Measurements from ENCODE around the gene UMAD1.

The UMAD1 gene

DNA sequence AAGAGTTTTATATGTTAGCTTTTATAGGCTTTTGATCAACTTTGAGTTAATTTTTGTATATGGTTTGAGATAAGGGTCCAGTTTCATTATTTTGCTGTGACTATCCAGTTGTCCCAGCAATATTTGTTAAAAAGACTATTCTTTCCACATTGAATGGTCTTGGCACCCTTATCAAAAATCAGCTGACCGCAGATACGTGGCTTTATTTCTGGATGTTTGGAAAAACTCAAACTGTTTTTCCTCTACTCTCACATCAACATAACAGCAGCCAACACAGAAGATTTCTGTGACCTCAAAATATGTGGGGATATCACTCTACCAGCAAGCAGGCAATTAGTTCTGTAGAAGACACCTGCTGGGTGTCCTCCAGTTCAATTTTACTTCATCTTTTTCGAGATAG lies 211.4 kb downstream of the UMAD1 start:
- Mint-ChIP-seq H3K27ac (no peak overlapping the region), H3K36me3 (peaks cover 20% of the 10 kb centered on the region)

GRCh38 chr7:7857143-7857583 lies 216.6 kb downstream of the UMAD1 start:
- H3K4me3 Mint-ChIP-seq = peak overlapping the region; percentile 38
- H3K9me3 Mint-ChIP-seq = peaks cover 9% of the 10 kb centered on the region
- H3K27me3 Mint-ChIP-seq = no peaks in the 10 kb centered on the region
- peak overlapping the region; percentile 80 for H3K27ac Mint-ChIP-seq
- peaks cover 28% of the 10 kb centered on the region for H3K4me1 Mint-ChIP-seq
- peak; percentile 58 for ATAC-seq
- peaks cover 20% of the 10 kb centered on the region for H3K36me3 Mint-ChIP-seq

More for the DNA sequence above, 211.4 kb downstream of the UMAD1 start:
- Mint-ChIP-seq H3K27me3 (no peaks in the 10 kb centered on the region), H3K4me1 (peaks cover 23% of the 10 kb centered on the region), H3K9me3 (peaks cover 9% of the 10 kb centered on the region), H3K4me3 (no peak overlapping the region)
- ATAC-seq = no peak

DNA sequence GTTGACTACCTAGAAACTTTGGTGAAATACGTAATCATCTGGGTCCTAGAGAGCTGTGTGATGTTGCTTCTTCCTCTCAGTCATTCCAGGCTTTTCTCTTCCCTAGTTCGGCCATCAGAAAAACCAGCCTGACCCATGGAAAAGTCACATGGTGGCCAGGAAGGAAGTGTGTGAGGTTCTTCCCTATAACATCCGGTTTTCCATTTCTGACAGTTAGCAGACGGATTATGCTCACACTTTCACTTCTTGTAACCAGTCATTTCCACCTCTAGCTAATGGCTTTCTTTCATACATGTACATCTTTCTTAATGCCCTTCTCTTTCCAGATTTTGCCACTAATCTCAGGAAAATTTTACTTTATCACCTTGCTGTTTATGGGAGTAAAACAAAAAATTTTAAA lies 218.0 kb downstream of the UMAD1 start:
- Mint-ChIP-seq H3K4me1 (peaks cover 28% of the 10 kb centered on the region), H3K9me3 (peaks cover 9% of the 10 kb centered on the region), H3K27me3 (no peaks in the 10 kb centered on the region), H3K36me3 (peaks cover 20% of the 10 kb centered on the region), H3K27ac (peak overlapping the region; percentile 80), H3K4me3 (peak overlapping the region; percentile 71)
- ATAC-seq = no peak

GRCh38 chr7:7859411-7859810 lies 218.9 kb downstream of the UMAD1 start:
- Mint-ChIP-seq H3K36me3 (peaks cover 18% of the 10 kb centered on the region), H3K4me3 (no peak overlapping the region), H3K9me3 (peaks cover 8% of the 10 kb centered on the region), H3K27me3 (no peaks in the 10 kb centered on the region), H3K27ac (no peak overlapping the region), H3K4me1 (peaks cover 28% of the 10 kb centered on the region)
- ATAC-seq = no peak

DNA sequence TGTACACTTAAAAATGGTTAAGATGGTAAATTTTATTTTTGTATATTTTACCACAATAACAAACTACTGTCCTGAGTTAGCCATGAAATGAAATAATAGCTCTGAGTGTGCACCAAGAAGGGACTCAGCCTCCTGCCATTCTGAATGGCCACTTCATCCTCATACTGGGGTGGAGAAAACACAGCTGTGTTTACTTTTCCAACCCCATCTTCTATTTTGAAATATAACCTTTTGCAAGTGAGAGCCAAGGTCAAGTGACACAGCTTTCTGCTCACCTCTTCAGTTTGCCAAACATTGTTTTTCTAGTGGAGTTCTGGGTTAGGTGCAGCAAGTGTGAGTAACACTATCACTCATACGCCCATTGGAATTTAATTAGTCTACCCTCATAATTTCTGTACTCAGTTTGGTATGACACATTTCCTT lies 220.7 kb downstream of the UMAD1 start:
- no peaks in the 10 kb centered on the region for H3K9me3 Mint-ChIP-seq
- H3K4me3 Mint-ChIP-seq = no peak overlapping the region
- peaks cover 1% of the 10 kb centered on the region for H3K36me3 Mint-ChIP-seq
- H3K4me1 Mint-ChIP-seq = peaks cover 24% of the 10 kb centered on the region
- ATAC-seq = no peak
- no peak overlapping the region for H3K27ac Mint-ChIP-seq
- no peaks in the 10 kb centered on the region for H3K27me3 Mint-ChIP-seq

DNA sequence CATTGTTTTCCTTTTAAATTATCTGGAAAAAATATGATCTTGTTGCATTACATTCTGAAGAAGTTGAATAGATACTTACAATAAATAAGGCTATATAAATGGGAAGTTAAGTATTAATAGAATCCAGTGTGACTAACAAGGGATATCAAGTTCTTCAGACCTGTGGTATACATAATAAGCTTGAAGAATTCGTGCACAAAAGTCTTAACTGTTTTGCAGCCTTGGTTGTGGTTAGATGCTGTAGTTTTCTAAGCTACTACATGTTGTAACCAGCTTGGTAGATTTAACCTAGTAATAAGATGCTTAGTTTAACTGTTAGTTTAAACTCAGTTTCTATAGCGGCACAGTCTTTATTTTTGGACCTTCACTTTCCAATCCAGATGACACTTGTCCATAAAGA lies 221.8 kb downstream of the UMAD1 start:
- Mint-ChIP-seq H3K27me3 (no peaks in the 10 kb centered on the region), H3K27ac (no peak overlapping the region), H3K4me1 (peaks cover 14% of the 10 kb centered on the region), H3K36me3 (no peaks in the 10 kb centered on the region), H3K9me3 (no peaks in the 10 kb centered on the region), H3K4me3 (no peak overlapping the region)
- ATAC-seq = no peak

DNA sequence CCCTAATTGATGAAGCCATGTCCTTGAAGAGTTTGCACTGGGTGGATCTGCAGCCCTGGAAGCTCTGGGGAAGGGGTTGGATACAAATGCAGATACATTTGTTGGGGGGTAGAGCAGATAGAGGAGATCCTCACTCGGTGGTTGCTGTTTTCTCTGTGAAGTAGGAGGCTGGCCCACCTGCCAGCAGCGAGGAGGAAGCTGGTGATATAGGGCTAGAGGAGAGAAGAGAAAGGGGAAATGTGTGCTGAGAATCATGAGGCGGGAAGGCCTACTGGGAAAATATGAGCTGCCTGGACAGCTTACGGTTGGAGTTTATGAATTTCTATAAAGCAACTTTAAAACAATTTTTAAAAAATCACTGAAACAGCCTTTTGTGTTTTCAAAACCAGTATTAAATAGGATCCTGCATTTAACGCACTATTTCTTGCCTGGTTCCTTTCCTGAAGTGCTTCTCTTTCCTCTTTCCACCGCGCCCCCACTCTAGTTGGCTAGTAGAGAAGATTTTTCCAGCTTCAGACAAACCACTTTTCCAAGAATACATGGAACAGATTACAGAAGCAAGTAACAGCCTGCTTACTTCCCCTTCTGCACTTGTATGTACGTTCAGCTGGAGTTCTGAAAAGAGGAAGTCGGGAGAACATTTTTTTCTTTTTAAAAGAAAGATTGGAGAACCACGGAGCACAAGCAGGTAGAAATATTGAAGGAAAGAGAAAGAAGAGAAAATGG lies 227.5 kb downstream of the UMAD1 start:
- no peaks in the 10 kb centered on the region for H3K4me1 Mint-ChIP-seq
- no peaks in the 10 kb centered on the region for H3K9me3 Mint-ChIP-seq
- ATAC-seq = peak; percentile 65
- no peaks in the 10 kb centered on the region for H3K27me3 Mint-ChIP-seq
- H3K36me3 Mint-ChIP-seq = no peaks in the 10 kb centered on the region
- no peak overlapping the region for H3K4me3 Mint-ChIP-seq
- H3K27ac Mint-ChIP-seq = no peak overlapping the region

DNA sequence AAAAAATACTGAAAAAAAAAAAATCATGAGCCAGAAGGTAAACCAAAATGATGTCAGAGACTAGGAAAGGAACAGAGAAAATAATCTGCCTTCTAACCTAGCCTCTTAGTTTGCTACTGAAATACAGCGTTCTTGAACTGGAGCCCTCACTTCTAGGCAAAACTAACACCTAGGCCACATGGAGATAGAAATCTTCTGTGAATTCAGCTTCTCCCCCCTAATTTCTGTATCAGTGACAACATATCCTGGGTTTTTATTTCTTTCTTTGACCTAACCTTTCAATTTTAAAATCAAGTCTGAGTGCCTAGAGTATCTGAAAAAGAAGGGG lies 228.0 kb downstream of the UMAD1 start:
- H3K27me3 Mint-ChIP-seq = no peaks in the 10 kb centered on the region
- ATAC-seq = no peak
- no peak overlapping the region for H3K4me3 Mint-ChIP-seq
- H3K4me1 Mint-ChIP-seq = no peaks in the 10 kb centered on the region
- H3K9me3 Mint-ChIP-seq = no peaks in the 10 kb centered on the region
- no peak overlapping the region for H3K27ac Mint-ChIP-seq
- H3K36me3 Mint-ChIP-seq = peaks cover 1% of the 10 kb centered on the region

DNA sequence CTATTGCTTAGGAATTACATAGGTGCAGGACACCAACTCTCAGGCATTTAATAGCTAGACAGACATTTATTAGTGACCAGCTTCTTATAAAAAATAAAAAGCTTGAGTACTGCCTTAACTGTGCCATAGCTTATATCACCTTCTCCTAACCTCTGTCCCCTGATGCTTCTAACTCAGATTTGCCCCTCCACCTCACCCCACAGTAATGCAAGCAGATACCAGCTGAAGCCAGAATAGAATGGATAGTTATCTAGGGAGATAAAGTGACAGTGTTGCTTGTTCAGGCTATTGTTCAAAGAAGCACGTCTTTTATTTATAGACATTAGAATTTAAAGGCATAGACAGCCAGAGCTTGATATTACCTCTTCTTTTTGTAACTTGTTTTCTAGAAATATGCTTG lies 228.5 kb downstream of the UMAD1 start:
- no peak overlapping the region for H3K4me3 Mint-ChIP-seq
- peaks cover 6% of the 10 kb centered on the region for H3K36me3 Mint-ChIP-seq
- no peaks in the 10 kb centered on the region for H3K4me1 Mint-ChIP-seq
- H3K9me3 Mint-ChIP-seq = no peaks in the 10 kb centered on the region
- no peaks in the 10 kb centered on the region for H3K27me3 Mint-ChIP-seq
- ATAC-seq = no peak
- H3K27ac Mint-ChIP-seq = no peak overlapping the region

DNA sequence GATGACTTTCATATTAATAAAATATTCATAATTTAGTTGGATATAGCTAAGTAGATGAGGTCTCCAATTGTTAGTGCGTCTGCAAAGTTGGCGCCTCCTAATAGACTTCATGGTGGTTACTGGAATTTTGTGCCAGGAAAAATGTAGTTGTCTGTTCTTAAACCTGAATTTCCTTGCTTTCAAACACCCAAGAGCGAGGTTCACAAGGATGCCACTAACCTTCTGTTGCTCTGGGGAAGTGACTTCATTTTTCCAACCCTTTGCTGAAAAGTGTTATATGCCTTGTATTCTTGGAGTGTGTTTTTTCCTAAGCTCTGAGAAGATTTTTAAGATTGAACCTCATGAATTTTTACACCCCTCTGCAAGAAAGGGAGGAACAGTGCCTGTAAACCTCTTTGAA lies 229.1 kb downstream of the UMAD1 start:
- H3K27me3 Mint-ChIP-seq = no peaks in the 10 kb centered on the region
- no peaks in the 10 kb centered on the region for H3K9me3 Mint-ChIP-seq
- no peak overlapping the region for H3K27ac Mint-ChIP-seq
- H3K4me1 Mint-ChIP-seq = no peaks in the 10 kb centered on the region
- peaks cover 10% of the 10 kb centered on the region for H3K36me3 Mint-ChIP-seq
- no peak overlapping the region for H3K4me3 Mint-ChIP-seq
- ATAC-seq = no peak

GRCh38 chr7:7870555-7870954 lies 230.0 kb downstream of the UMAD1 start:
- H3K27me3 Mint-ChIP-seq = no peaks in the 10 kb centered on the region
- H3K9me3 Mint-ChIP-seq = peaks cover 4% of the 10 kb centered on the region
- peaks cover 18% of the 10 kb centered on the region for H3K36me3 Mint-ChIP-seq
- no peak overlapping the region for H3K27ac Mint-ChIP-seq
- no peaks in the 10 kb centered on the region for H3K4me1 Mint-ChIP-seq
- H3K4me3 Mint-ChIP-seq = no peak overlapping the region
- no peak for ATAC-seq

GRCh38 chr7:7876419-7876818 lies 235.9 kb downstream of the UMAD1 start:
- no peak overlapping the region for H3K4me3 Mint-ChIP-seq
- no peak for ATAC-seq
- peaks cover 24% of the 10 kb centered on the region for H3K36me3 Mint-ChIP-seq
- H3K27ac Mint-ChIP-seq = no peak overlapping the region
- peaks cover 4% of the 10 kb centered on the region for H3K9me3 Mint-ChIP-seq
- H3K27me3 Mint-ChIP-seq = no peaks in the 10 kb centered on the region
- H3K4me1 Mint-ChIP-seq = no peaks in the 10 kb centered on the region

GRCh38 chr7:7881581-7881980 lies 241.0 kb downstream of the UMAD1 start:
- no peak for ATAC-seq
- Mint-ChIP-seq H3K36me3 (peaks cover 13% of the 10 kb centered on the region), H3K4me3 (no peak overlapping the region), H3K4me1 (peaks cover 14% of the 10 kb centered on the region), H3K27ac (no peak overlapping the region), H3K9me3 (peaks cover 4% of the 10 kb centered on the region), H3K27me3 (no peaks in the 10 kb centered on the region)

DNA sequence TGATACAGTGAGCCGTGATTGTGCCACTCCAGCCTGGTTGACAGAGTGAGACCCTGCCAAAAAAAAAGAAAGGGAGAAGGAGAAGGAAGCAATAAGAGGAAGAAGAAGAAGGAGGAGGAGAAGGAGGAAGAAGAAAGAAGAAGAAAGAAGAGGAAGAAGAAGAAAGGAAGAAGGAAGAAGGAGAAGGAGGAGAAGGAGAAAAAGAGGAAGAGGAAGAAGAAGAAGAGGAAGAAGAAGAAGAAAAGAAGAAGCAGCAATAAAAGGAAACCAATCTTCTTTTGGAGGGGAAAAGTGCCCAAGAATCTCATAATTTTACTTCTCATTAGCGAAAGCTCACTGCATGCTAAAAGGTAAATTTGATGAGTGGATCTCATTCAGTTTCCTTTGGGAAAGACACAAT lies 242.3 kb downstream of the UMAD1 start:
- H3K4me3 Mint-ChIP-seq = peak overlapping the region; percentile 1
- H3K36me3 Mint-ChIP-seq = peaks cover 12% of the 10 kb centered on the region
- no peak for ATAC-seq
- peaks cover 4% of the 10 kb centered on the region for H3K9me3 Mint-ChIP-seq
- H3K4me1 Mint-ChIP-seq = peaks cover 14% of the 10 kb centered on the region
- no peaks in the 10 kb centered on the region for H3K27me3 Mint-ChIP-seq
- H3K27ac Mint-ChIP-seq = peak overlapping the region; percentile 80

- Mint-ChIP-seq H3K9me3 (peaks cover 4% of the 10 kb centered on the region), H3K27me3 (no peaks in the 10 kb centered on the region), H3K4me3 (no peak overlapping the region), H3K36me3 (peaks cover 7% of the 10 kb centered on the region), H3K4me1 (peaks cover 14% of the 10 kb centered on the region), H3K27ac (peak overlapping the region; percentile 80)
- ATAC-seq = no peak
Observed at GRCh38 chr7:7883394-7883793, 242.8 kb downstream of the UMAD1 start.

GRCh38 chr7:7884855-7885254 lies 244.3 kb downstream of the UMAD1 start:
- no peak overlapping the region for H3K4me3 Mint-ChIP-seq
- peaks cover 14% of the 10 kb centered on the region for H3K4me1 Mint-ChIP-seq
- H3K9me3 Mint-ChIP-seq = peaks cover 4% of the 10 kb centered on the region
- H3K27me3 Mint-ChIP-seq = no peaks in the 10 kb centered on the region
- no peak for ATAC-seq
- H3K36me3 Mint-ChIP-seq = peaks cover 7% of the 10 kb centered on the region
- H3K27ac Mint-ChIP-seq = no peak overlapping the region

Measured in stimulated activated memory B cell treated with anti-CD40 and anti-IgM and Interleukin-4, amounts not matched to agents 10 μg/mL and 1 μg/mL and 100 μg/mL, for 72 hours (primary cell).